H9 (cell line): ENCODE data around the gene MUS81. TPM values are rescaled to one million over a fixed set of nuclear protein-coding genes. Genes with fewer than 3 reads are reported as not detected.
"Not testable (repeated sequence)": the region's sequence is repeated elsewhere in the genome, so short reads cannot be mapped to it uniquely, and the experiment has no call there.

Experiments
- DNase-seq: peaks from one replicate; pipeline ENCODE4 v3.0.0-alpha.2; 2017
- H2AFZ ChIP-seq: one replicate; pipeline ENCODE4 v1.6.1; 2013; ENCODE audit warnings: mild to moderate bottlenecking, low read length, control low read depth, moderate library complexity
- H2AK5ac ChIP-seq: 2 replicates; pipeline ENCODE4 v1.6.1; 2013; ENCODE audit warnings: low read length, control low read depth, mixed read lengths; ENCODE audit not compliant: insufficient read length
- H2BK120ac ChIP-seq: one replicate; pipeline ENCODE4 v1.6.1; 2013; ENCODE audit warnings: low read depth, mild to moderate bottlenecking, low read length, control low read depth, inconsistent platforms; ENCODE audit not compliant: poor library complexity, severe bottlenecking
- H2BK12ac ChIP-seq: 2 replicates; pipeline ENCODE4 v1.6.1; 2013; ENCODE audit warnings: low read length, control low read depth, mixed read lengths, low read depth; ENCODE audit not compliant: insufficient read length
- H2BK15ac ChIP-seq: 2 replicates; pipeline ENCODE4 v1.6.1; 2013; ENCODE audit warnings: low read depth, low read length, control low read depth
- H2BK20ac ChIP-seq: one replicate; pipeline ENCODE4 v1.6.1; 2013; ENCODE audit warnings: low read depth, mild to moderate bottlenecking, low read length, control low read depth, inconsistent platforms; ENCODE audit not compliant: poor library complexity, severe bottlenecking
- H2BK5ac ChIP-seq: 2 replicates; pipeline ENCODE4 v1.6.1; 2013; ENCODE audit warnings: low read length, control low read depth, mixed read lengths; ENCODE audit not compliant: insufficient read length
- H3K14ac ChIP-seq: 2 replicates; pipeline ENCODE4 v1.6.1; 2013; ENCODE audit warnings: low read length, control low read depth; ENCODE audit not compliant: insufficient read depth
- H3K18ac ChIP-seq: 2 replicates; pipeline ENCODE4 v1.6.1; 2013; ENCODE audit warnings: low read depth, mild to moderate bottlenecking, mixed read lengths, low read length, control low read depth; ENCODE audit not compliant: insufficient read length
- H3K23ac ChIP-seq: 2 replicates; pipeline ENCODE4 v1.6.1; 2013; ENCODE audit warnings: low read length, control low read depth, mixed read lengths, low read depth; ENCODE audit not compliant: insufficient read length
- H3K23me2 ChIP-seq: 2 replicates; pipeline ENCODE4 v1.6.1; 2013; ENCODE audit warnings: low read depth, mild to moderate bottlenecking, mixed read lengths, low read length, control low read depth; ENCODE audit not compliant: insufficient read length, poor library complexity, severe bottlenecking
- H3K27ac ChIP-seq: 2 replicates; pipeline ENCODE4 v1.5.1; 2013; ENCODE audit warnings: low read length, control low read depth, mixed read lengths, low read depth; ENCODE audit not compliant: insufficient read length
- H3K27me3 ChIP-seq: 2 replicates; pipeline ENCODE4 v1.6.1; 2013; ENCODE audit warnings: low read length, control low read depth, inconsistent platforms; ENCODE audit not compliant: insufficient read depth
- H3K4ac ChIP-seq: 2 replicates; pipeline ENCODE4 v1.6.1; 2013; ENCODE audit warnings: low read depth, mild to moderate bottlenecking, control low read depth, inconsistent platforms, low read length, moderate library complexity
- H3K4me1 ChIP-seq: 2 replicates; pipeline ENCODE4 v1.6.1; 2013; ENCODE audit warnings: low read length, control low read depth, inconsistent platforms; ENCODE audit not compliant: insufficient read depth
- H3K4me2 ChIP-seq: 2 replicates; pipeline ENCODE4 v1.6.1; 2013; ENCODE audit warnings: low read length, control low read depth, mixed read lengths; ENCODE audit not compliant: insufficient read length, insufficient read depth
- H3K56ac ChIP-seq: 2 replicates; pipeline ENCODE4 v1.6.1; 2013; ENCODE audit warnings: low read depth, mild to moderate bottlenecking, mixed read lengths, low read length, control low read depth; ENCODE audit not compliant: insufficient read length
- H3K79me1 ChIP-seq: 2 replicates; pipeline ENCODE4 v1.6.1; 2013; ENCODE audit warnings: low read depth, mild to moderate bottlenecking, moderate library complexity, low read length, control low read depth, inconsistent platforms; ENCODE audit not compliant: insufficient read depth, poor library complexity, severe bottlenecking
- H3K79me2 ChIP-seq: 2 replicates; pipeline ENCODE4 v1.6.1; 2013; ENCODE audit warnings: low read length, control low read depth, inconsistent platforms; ENCODE audit not compliant: insufficient read depth
- H3K9ac ChIP-seq: 2 replicates; pipeline ENCODE4 v1.6.1; 2013; ENCODE audit warnings: low read length, control low read depth, mixed read lengths; ENCODE audit not compliant: insufficient read length; ENCODE audit errors: extremely low read depth
- H3K9me3 ChIP-seq: one replicate; pipeline ENCODE4 v1.6.1; 2013; ENCODE audit warnings: low read depth, low read length, inconsistent platforms; ENCODE audit not compliant: control insufficient read depth
- H3T11ph ChIP-seq: one replicate; pipeline ENCODE4 v1.6.1; 2013; ENCODE audit warnings: mild to moderate bottlenecking, low read length, control low read depth, inconsistent platforms
- H4K20me1 ChIP-seq: one replicate; pipeline ENCODE4 v1.6.1; 2013; ENCODE audit not compliant: control insufficient read depth, insufficient read length, insufficient read depth
- H4K5ac ChIP-seq: 2 replicates; pipeline ENCODE4 v1.6.1; 2013; ENCODE audit warnings: low read depth, mild to moderate bottlenecking, mixed read lengths, low read length, control low read depth; ENCODE audit not compliant: insufficient read length
- H4K8ac ChIP-seq: replicated peaks from 2 replicates; pipeline ENCODE4 v1.6.1; 2013; ENCODE audit warnings: low read length, control low read depth, mixed read lengths, low read depth; ENCODE audit not compliant: insufficient read length
- H4K91ac ChIP-seq: 2 replicates; pipeline ENCODE4 v1.6.1; 2013; ENCODE audit warnings: low read depth, mild to moderate bottlenecking, moderate library complexity, mixed read lengths, low read length, control low read depth; ENCODE audit not compliant: insufficient read length
- H3K27ac Mint-ChIP-seq, 3 experiments: 2 replicates in 2 of 3; 3 replicates in 1 of 3; pipeline ENCODE4 v1.8.0; 2020 to 2021; ENCODE audit warnings: mixed read lengths in 3 of 3, mild to moderate bottlenecking in 1 of 3, moderate library complexity in 1 of 3
- H3K27me3 Mint-ChIP-seq: 2 replicates; pipeline ENCODE4 v1.8.0; 2021; ENCODE audit warnings: low read depth, mild to moderate bottlenecking, moderate library complexity, mixed read lengths
- H3K36me3 Mint-ChIP-seq, 3 experiments: 2 replicates in 2 of 3; 3 replicates in 1 of 3; pipeline ENCODE4 v1.8.0; 2020 to 2021; ENCODE audit warnings: low read depth in 3 of 3, mixed read lengths in 3 of 3; ENCODE audit not compliant: insufficient read depth in 1 of 3
- H3K4me1 Mint-ChIP-seq, 2 experiments: 2 replicates each; pipeline ENCODE4 v1.8.0; 2020; ENCODE audit warnings: mixed read lengths in 2 of 2
- H3K4me3 Mint-ChIP-seq, 2 experiments: 2 replicates in 1 of 2; 3 replicates in 1 of 2; pipeline ENCODE4 v1.8.0; 2020 to 2021; ENCODE audit warnings: mild to moderate bottlenecking in 2 of 2, mixed read lengths in 2 of 2, moderate library complexity in 1 of 2
- H3K9me3 Mint-ChIP-seq, 2 experiments: 2 replicates in 1 of 2; 3 replicates in 1 of 2; pipeline ENCODE4 v1.8.0; 2020; ENCODE audit warnings: mild to moderate bottlenecking in 2 of 2, mixed read lengths in 2 of 2, moderate library complexity in 1 of 2
- CTCF ChIP-seq: fragments of 200-600 bp; sonication (generic); conservative IDR thresholded peaks from 3 replicates; pipeline ENCODE4 v1.8.0; 2021; ENCODE audit warnings: antibody characterized with exemption, mild to moderate bottlenecking
- WGBS: extraction: QIAGEN DNeasy Blood & Tissue Kit; methylation state at CpG from one replicate; pipeline ENCODE4 v1.1.7; 2013; ENCODE audit warnings: missing lambda C conversion rate, low lambda C conversion rate, mixed read lengths; ENCODE audit not compliant: insufficient read length; ENCODE audit errors: extremely low coverage; 5-methylcytosine and 5-hydroxymethylcytosine counted together
- total RNA-seq: library from RNA; stranded (reverse); gene quantifications from 2 replicates; pipeline ENCODE4 v1.2.1, GENCODE V29; 2021

MUS81 gene
- total RNA-seq, 1 experiment from 2014 or later = 49.2 TPM

- Histone ChIP-seq H3K27ac (no peak overlapping the region), H3K18ac (no peak overlapping the region), H2AFZ (no peak overlapping the region), H4K5ac (no peak overlapping the region), H3K79me2 (no peaks in the 10 kb centered on the region), H3K4me1 (peaks cover 4% of the 10 kb centered on the region; the same call in 1 of the 2 replicates), H2BK15ac (no peak overlapping the region), H2BK5ac (no peak overlapping the region), H2BK120ac (no peak overlapping the region), H4K8ac (no peak overlapping the region), H3K56ac (no peak overlapping the region), H3K4ac (no peak overlapping the region), H3K9ac (no peak overlapping the region), H2BK12ac (no peak overlapping the region), H2BK20ac (no peak overlapping the region), H4K91ac (no peak overlapping the region), H3K27me3 (peaks cover 2% of the 10 kb centered on the region), H3K4me2 (no peak overlapping the region), H3K9me3 (no peaks in the 10 kb centered on the region), H2AK5ac (no peak overlapping the region), H4K20me1 (no peaks in the 10 kb centered on the region), H3K23ac (no peak overlapping the region), H3K79me1 (no peaks in the 10 kb centered on the region), H3T11ph (no peak overlapping the region), H3K14ac (no peak overlapping the region), H3K23me2 (peaks cover 8% of the 10 kb centered on the region)
- DNase-seq = no peak
- Mint-ChIP-seq H3K9me3 (peaks cover 0 to 6% of the 10 kb centered on the region in 2 experiments; a peak in 1 of 5 replicates), H3K36me3 (peaks cover 0 to 2% (median 1%) of the 10 kb centered on the region in 3 experiments; a peak in 2 of 7 replicates), H3K27me3 (peaks cover 28% of the 10 kb centered on the region), H3K4me3 (no peak overlapping the region), H3K27ac (no peak overlapping the region), H3K4me1 (peaks cover 4 to 14% of the 10 kb centered on the region in 2 experiments)
- TF ChIP-seq CTCF = no peak
- no CpG with 5 or more reads among the region's 4 CpGs for WGBS
These were observed 30.8 kb upstream of the MUS81 start for GRCh38 chr11:65829459-65829858.

GRCh38 chr11:65832231-65832630, 28.0 kb upstream of the MUS81 start:
- not testable (repeated sequence) for H4K20me1 ChIP-seq, H3K79me2 ChIP-seq, H3K9ac ChIP-seq, H3K14ac ChIP-seq, H2AFZ ChIP-seq, H3K27me3 ChIP-seq, H3K56ac ChIP-seq, H4K8ac ChIP-seq, H3K27ac Mint-ChIP-seq, H3K18ac ChIP-seq, H3K79me1 ChIP-seq, H2BK12ac ChIP-seq, H2BK5ac ChIP-seq, H3K9me3 ChIP-seq, H2BK120ac ChIP-seq, H3T11ph ChIP-seq, H3K4ac ChIP-seq, H3K36me3 Mint-ChIP-seq, DNase-seq, H3K4me1 ChIP-seq, H2BK20ac ChIP-seq, H4K91ac ChIP-seq, H3K9me3 Mint-ChIP-seq, H2AK5ac ChIP-seq, H3K23me2 ChIP-seq, H3K27ac ChIP-seq, H2BK15ac ChIP-seq, H3K23ac ChIP-seq, H4K5ac ChIP-seq
- Mint-ChIP-seq H3K4me1 (peaks cover 4 to 14% of the 10 kb centered on the region in 2 experiments), H3K4me3 (peak overlapping the region in 1 of 2 experiments; percentile 10; a peak in 3 of 5 replicates), H3K27me3 (peaks cover 28% of the 10 kb centered on the region)
- H3K4me2 ChIP-seq = peak overlapping the region; percentile 71
